Large intestine (tissue), 3 donors: ENCODE data around the gene KLHL21. TPM values are rescaled to one million over a fixed set of nuclear protein-coding genes. Genes with fewer than 3 reads are reported as not detected.

ENCODE experiments used
- DNase-seq, 2 donors: peaks; one replicate each; pipeline versions ENCODE4 v3.0.0 to v3.0.0-alpha.2; 2013
- H3K27ac ChIP-seq: one replicate; pipeline ENCODE4 v1.5.1; 2013; ENCODE audit warnings: low read length
- H3K27me3 ChIP-seq: 2 replicates; pipeline ENCODE4 v1.6.1; 2013; ENCODE audit warnings: low read length; ENCODE audit not compliant: control insufficient read depth, insufficient read depth
- H3K36me3 ChIP-seq: 2 replicates; pipeline ENCODE4 v1.6.1; 2013; ENCODE audit warnings: low read length; ENCODE audit not compliant: control insufficient read depth, insufficient read depth
- H3K4me1 ChIP-seq: one replicate; pipeline ENCODE4 v1.6.1; 2013; ENCODE audit warnings: low read length; ENCODE audit not compliant: control insufficient read depth, insufficient read depth
- H3K4me3 ChIP-seq: one replicate; pipeline ENCODE4 v1.5.1; 2013; ENCODE audit warnings: low read length
- H3K9me3 ChIP-seq: one replicate; pipeline ENCODE4 v1.6.1; 2013; ENCODE audit warnings: mild to moderate bottlenecking, low read depth, low read length, moderate library complexity; ENCODE audit not compliant: control insufficient read depth
- WGBS: methylation state at CpG from one replicate; pipeline ENCODE4 v1.1.5; 2013; ENCODE audit warnings: low lambda C conversion rate; ENCODE audit not compliant: insufficient coverage; 5-methylcytosine and 5-hydroxymethylcytosine counted together
- polyA plus RNA-seq: library from polyadenylated mRNA; unstranded; fragments of 120-200 nt; gene quantifications from one replicate; pipeline ENCODE4 v1.2.1, GENCODE V29; 2013

The KLHL21 gene
- polyA plus RNA-seq, 1 donor, result 9.4 TPM

DNA sequence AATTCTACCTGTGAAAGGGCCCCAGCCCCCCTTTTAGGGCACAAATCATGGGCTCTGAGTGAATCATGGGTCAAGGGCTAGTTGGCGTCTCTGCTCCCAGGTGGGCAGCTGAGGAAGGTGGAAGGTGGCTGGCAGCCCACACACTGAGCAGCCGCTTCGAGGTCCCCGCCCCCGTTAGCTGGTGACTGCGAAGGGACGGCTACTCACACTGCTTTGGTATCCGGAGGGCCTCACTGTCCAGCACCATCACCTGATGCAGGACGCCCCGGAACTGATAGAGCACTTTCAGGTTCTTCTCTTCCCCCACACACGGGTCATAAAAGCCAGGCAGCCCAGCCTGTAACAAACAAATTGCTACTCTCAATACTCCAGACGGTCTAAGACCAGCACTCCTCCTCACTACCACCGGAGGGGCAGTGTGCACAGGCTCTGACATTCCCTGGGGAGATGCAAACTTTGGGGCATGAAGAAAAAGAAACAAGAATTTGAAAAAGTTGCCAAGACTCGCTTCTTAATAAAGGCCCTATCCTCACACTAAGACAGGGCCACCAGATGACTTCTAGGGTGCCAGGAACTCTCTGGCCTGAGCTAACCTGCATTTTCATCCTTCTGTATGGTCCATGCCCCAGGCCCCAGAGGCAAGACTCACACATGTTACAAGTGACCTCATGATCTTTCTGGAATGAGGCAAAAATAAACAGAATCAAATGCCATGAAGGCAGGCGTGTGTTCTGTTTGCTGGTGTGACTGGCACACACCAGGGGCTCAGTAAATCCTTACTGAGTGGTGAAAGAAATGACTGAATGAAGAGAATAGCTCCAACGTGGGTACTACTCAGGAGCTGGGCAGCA is 33.5 kb upstream of the KLHL21 start:
- peaks cover 81% of the 10 kb centered on the region for H3K36me3 ChIP-seq
- no peaks in the 10 kb centered on the region for H3K9me3 ChIP-seq
- no peak overlapping the region for H3K27ac ChIP-seq
- WGBS, result no CpG with 5 or more reads among the region's 16 CpGs
- no peaks in the 10 kb centered on the region for H3K4me1 ChIP-seq
- H3K4me3 ChIP-seq, result no peak overlapping the region
- no peaks in the 10 kb centered on the region for H3K27me3 ChIP-seq
- DNase-seq, result no peak

DNA sequence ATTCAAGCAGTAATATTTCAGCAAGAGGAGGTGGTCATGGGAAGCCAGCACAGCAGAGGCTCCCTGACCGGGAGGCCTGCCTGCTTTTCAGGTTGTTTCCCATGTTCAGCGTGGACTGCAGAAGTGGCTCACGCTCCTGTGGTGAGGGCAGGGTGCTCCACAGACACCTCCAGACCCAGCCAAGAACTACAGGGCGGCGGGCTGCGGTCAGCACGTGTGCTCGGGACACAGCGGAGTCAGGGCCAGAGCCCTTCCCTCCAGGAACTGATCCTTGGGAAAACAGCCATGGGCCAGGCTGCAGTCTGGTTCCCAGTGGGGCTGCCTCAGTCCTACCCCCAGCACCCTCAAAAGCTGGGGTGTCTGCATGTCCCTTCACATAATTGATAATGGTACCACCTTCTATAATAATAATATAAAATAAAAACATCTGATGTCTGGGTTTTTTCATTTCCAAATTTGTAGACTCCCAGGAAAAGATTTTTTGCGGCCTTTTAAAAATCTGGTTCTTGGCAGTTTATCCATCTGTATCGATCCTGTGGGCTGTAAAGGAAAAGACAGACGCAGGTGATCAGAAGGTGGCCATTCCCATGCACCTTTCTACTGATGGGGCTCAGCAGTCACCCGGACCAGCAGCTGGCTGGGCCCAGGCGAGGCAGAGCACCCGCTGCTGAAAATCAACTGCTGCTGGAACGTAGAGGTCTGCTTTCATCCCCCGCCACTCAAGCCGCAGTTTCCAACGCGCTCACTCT is 32.7 kb upstream of the KLHL21 start:
- WGBS, result no CpG with 5 or more reads among the region's 20 CpGs
- no peak for DNase-seq
- Histone ChIP-seq H3K9me3 (no peaks in the 10 kb centered on the region), H3K4me1 (no peaks in the 10 kb centered on the region), H3K36me3 (peaks cover 79% of the 10 kb centered on the region), H3K27ac (no peak overlapping the region), H3K27me3 (no peaks in the 10 kb centered on the region), H3K4me3 (no peak overlapping the region)

DNA sequence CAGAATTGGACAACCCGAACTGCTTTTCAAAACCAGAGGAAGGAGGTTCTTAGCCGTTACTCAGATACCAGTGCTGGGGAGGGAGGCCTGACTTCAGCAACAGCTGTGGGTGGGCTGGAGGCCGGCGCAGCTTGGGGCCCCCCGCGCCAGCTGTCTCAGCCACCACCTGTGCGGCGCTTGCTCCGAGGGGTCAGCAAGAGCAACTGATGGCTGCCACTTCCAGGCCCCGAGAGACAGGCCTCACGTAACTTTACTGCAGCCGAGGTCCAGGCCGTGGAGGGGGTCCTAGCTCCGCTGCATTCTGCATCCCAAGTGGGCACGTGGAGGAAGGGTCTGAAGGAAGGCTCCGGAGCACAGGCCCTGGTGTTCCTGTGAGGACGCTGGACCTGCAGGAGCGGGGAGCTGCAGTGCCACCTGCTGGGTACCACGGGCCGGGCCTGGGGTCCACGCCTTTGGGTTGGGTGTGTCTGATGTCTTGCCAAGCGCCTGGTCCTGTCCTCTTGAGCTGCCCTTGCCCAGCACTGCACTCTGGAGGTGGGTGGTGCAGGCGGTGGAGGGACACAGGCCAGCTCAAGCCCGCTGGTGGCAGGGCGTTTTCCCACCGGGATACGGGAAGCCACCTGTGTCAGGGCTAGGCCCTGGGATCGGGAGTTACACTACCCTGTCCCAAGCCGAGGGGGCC is 31.8 kb upstream of the KLHL21 start:
- no peak overlapping the region for H3K4me3 ChIP-seq
- DNase-seq, result peak; percentile 29 to 46
- no peaks in the 10 kb centered on the region for H3K4me1 ChIP-seq
- H3K27ac ChIP-seq, result no peak overlapping the region
- H3K9me3 ChIP-seq, result no peaks in the 10 kb centered on the region
- H3K27me3 ChIP-seq, result no peaks in the 10 kb centered on the region
- peaks cover 79% of the 10 kb centered on the region for H3K36me3 ChIP-seq
- WGBS, result no CpG with 5 or more reads among the region's 29 CpGs

DNA sequence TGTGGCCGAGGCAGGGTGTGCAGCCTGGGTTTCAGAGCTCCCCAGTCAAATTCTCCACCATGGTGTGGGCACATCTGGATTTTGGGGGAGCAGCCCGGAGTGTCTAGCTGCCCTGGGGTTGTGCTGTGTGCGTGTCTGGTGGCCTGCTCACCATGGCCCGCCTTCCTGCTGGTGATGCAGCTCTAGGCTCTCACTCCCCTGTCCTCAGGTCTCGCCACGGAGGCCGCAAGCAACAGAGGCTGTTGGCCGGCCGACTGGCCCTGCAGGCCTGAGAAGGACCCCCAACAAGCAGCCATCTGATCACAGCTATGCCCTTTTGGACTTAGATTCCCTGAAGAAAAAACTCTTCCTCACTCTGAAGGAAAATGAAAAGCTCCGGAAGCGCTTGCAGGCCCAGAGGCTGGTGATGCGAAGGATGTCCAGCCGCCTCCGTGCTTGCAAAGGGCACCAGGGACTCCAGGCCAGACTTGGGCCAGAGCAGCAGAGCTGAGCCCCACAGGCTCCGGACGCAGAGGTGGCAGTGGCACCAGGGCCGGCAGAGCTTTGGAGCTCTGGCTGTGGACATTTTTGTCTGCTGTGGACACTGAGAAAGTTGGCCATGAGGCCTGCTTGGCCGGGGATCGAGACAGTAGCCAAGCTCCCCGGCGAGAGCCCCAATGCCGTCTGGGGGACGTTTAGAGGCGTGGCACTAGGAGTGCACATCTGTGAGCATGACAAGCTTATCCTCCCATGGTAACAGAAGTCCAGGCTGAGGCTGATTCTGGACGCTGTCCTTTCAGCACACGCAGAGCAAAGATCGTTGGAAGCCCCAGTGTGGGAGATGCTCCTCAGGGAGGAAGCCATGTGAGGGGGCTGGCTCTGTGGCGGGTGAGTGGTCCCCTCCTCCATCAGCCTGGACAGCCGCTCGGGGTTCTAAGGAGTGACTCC is 30.2 kb upstream of the KLHL21 start:
- H3K4me1 ChIP-seq, result no peaks in the 10 kb centered on the region
- no peak for DNase-seq
- H3K27me3 ChIP-seq, result no peaks in the 10 kb centered on the region
- H3K27ac ChIP-seq, result no peak overlapping the region
- peaks cover 83% of the 10 kb centered on the region for H3K36me3 ChIP-seq
- WGBS, result no CpG with 5 or more reads among the region's 30 CpGs
- no peaks in the 10 kb centered on the region for H3K9me3 ChIP-seq
- H3K4me3 ChIP-seq, result no peak overlapping the region

DNA sequence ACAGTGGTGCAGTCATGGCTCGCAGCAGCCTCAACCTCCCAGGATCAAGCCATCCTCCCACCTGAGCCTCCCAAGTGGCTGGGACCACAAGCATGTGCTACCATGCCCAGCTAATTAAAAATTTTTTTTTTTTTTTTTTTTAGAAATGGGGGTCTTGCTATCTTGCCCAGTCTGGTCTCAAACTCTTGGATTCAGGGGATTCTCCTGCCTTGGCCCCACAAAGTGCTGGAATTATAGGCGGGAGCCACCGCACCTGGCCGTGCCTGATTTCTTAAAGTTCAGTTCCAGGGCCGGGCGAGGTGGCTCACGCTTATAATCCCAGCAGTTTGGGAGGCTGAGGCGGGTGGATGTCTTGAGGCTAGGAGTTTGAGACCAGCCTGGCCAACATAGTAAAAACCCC is 28.4 kb upstream of the KLHL21 start:
- WGBS, result no CpG with 5 or more reads among the region's 8 CpGs
- peaks cover 74% of the 10 kb centered on the region for H3K36me3 ChIP-seq

DNA sequence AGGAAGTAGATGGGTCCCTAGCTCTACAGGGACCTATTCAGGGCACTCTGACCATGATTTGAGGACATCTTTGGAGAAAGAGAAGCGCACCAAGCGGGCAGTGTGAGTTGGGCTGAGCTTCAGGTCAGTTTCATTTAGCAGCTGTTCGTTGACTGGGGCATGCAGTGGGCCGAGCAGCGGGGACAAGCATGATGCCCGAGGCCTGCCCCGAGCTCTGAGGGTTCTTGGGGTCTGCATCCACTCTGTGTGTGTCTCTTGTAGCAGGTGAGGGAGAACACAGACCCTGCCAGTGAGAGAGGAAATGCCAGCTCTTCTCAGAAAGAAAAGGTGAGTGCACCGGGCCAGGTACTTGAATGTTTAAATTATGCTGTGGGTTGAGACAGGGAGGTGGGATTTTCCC is 27.4 kb upstream of the KLHL21 start:
- no peak for DNase-seq
- H3K4me3 ChIP-seq, result no peak overlapping the region
- H3K4me1 ChIP-seq, result peaks cover 8% of the 10 kb centered on the region
- H3K36me3 ChIP-seq, result peaks cover 66% of the 10 kb centered on the region
- no peak overlapping the region for H3K27ac ChIP-seq
- H3K27me3 ChIP-seq, result no peaks in the 10 kb centered on the region
- H3K9me3 ChIP-seq, result no peaks in the 10 kb centered on the region
- no CpG with 5 or more reads among the region's 8 CpGs for WGBS

More for the DNA sequence above, 28.4 kb upstream of the KLHL21 start:
- Histone ChIP-seq H3K9me3 (no peaks in the 10 kb centered on the region), H3K27ac (no peak overlapping the region), H3K4me1 (peaks cover 4% of the 10 kb centered on the region), H3K27me3 (no peaks in the 10 kb centered on the region), H3K4me3 (no peak overlapping the region)
- DNase-seq, result no peak

DNA sequence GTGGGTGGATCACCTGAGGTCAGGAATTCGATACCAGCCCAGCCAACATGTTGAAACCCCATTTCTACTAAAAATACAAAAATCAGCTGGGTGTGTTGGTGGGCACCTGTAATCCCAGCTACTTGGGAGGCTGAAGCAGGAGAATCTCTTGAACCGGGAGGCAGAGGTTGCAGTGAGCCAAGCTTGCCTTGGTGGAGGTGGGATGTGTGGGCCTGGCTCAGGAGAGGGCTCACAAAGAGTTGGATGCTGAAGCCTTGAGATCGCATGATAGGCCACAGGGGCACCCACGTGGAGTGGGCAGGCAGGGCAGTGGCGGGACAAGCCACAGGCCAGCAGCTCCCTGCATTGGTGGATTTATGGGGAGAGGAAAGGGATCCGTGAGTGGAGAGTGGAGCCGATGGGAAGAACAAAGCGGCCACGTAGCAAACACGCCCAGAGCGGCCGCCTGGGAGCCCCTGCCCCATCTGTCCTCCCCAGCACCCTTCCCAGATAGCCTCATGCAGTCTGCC is 26.4 kb upstream of the KLHL21 start:
- no peak overlapping the region for H3K27ac ChIP-seq
- DNase-seq, result no peak
- no peaks in the 10 kb centered on the region for H3K9me3 ChIP-seq
- peaks cover 57% of the 10 kb centered on the region for H3K36me3 ChIP-seq
- H3K4me3 ChIP-seq, result no peak overlapping the region
- peaks cover 12% of the 10 kb centered on the region for H3K4me1 ChIP-seq
- no peaks in the 10 kb centered on the region for H3K27me3 ChIP-seq
- WGBS, result no CpG with 5 or more reads among the region's 12 CpGs

DNA sequence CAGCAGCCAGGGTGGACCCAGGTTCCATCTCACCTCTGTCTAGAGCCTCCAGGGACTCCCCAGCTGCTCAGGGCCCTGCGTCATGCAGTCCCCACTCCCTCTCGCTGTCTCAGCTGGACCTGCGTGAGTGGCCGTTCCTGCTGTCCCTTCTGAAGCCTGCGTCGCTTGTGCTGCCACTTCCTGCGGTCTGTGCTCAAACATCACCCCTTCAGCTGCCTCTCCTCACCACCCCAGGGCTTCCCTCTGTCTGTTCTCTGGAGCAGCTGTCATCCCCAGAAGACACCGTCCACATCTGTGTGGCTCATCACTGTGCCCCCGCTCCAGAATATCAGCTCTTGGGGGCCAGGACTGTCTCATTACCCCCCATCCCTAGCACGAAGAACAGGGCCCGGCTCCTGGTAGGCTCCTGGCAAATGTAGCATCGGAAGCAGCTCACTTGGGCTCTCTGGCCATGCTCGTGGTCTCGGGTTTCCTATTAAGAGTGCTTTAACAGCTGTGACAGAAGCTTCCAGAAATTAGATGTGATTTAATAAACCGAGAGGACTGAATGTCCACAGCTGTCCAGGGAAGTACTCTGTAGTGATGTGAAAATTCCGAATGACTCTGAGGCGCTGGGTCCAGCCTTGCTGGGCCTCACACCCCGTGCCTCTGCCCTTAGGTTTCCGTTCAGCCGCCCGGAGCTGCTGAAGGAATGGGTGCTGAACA is 25.3 kb upstream of the KLHL21 start:
- no peak overlapping the region for H3K27ac ChIP-seq
- DNase-seq, result no peak
- no peak overlapping the region for H3K4me3 ChIP-seq
- no peaks in the 10 kb centered on the region for H3K27me3 ChIP-seq
- no CpG with 5 or more reads among the region's 21 CpGs for WGBS
- H3K36me3 ChIP-seq, result peaks cover 51% of the 10 kb centered on the region
- H3K9me3 ChIP-seq, result no peaks in the 10 kb centered on the region
- H3K4me1 ChIP-seq, result peaks cover 12% of the 10 kb centered on the region

DNA sequence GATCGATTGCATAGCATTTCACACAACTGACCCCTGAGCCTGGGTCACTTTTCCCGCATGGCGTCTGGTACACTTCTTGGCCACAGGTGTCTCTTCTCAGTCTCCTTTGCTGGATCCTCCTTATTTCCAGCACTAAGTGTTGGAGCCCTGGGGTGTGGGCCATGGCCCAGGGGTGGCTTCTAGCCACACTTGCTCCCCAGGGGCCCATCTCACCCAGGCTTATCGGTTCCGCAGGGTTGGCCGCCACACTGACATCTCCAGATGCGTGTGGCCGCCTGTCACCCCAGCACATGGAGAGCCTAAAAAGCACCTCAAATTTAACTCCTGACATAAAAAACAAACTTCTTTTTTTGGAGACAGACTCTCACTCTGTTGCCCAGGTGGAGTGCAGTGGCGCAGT is 24.4 kb upstream of the KLHL21 start:
- WGBS, result no CpG with 5 or more reads among the region's 9 CpGs
- Histone ChIP-seq H3K36me3 (peaks cover 49% of the 10 kb centered on the region), H3K9me3 (no peaks in the 10 kb centered on the region), H3K27me3 (no peaks in the 10 kb centered on the region), H3K4me3 (no peak overlapping the region), H3K4me1 (peaks cover 12% of the 10 kb centered on the region), H3K27ac (no peak overlapping the region)
- DNase-seq, result no peak
